Liver (tissue), 9 donors: ENCODE results near the gene ADCY10. TPM values are rescaled to one million over a fixed set of nuclear protein-coding genes. Genes with fewer than 3 reads are reported as not detected.
A peak's percentile ranks its signal among the peaks of the same experiment; 100 is the strongest.

Experiments
- DNase-seq: peaks from one replicate; pipeline ENCODE4 v3.0.0-alpha.2; 2017; ENCODE audit warnings: low spot score
- H3K27ac ChIP-seq, 2 donors: one replicate each; pipeline ENCODE4 v1.7.0; 2013; ENCODE audit warnings: inconsistent platforms in 2 of 2, low read length in 2 of 2, control low read depth in 1 of 2, low read depth in 1 of 2, mild to moderate bottlenecking in 1 of 2
- H3K27me3 ChIP-seq, 4 donors: one replicate each; pipeline versions ENCODE4 v1.6.1 to v1.7.0; 2013; ENCODE audit warnings: low read length in 3 of 4, inconsistent platforms in 1 of 4, mild to moderate bottlenecking in 1 of 4, moderate library complexity in 1 of 4; ENCODE audit not compliant: control insufficient read depth in 4 of 4, insufficient read depth in 4 of 4
- H3K36me3 ChIP-seq, 4 donors: one replicate each; pipeline versions ENCODE4 v1.6.1 to v1.7.0; 2013; ENCODE audit warnings: low read length in 3 of 4, mild to moderate bottlenecking in 3 of 4, low read depth in 1 of 4, moderate library complexity in 1 of 4; ENCODE audit not compliant: control insufficient read depth in 4 of 4, insufficient read depth in 3 of 4
- H3K4me1 ChIP-seq, 4 donors: one replicate each; pipeline versions ENCODE4 v1.6.1 to v1.7.0; 2013; ENCODE audit warnings: low read length in 3 of 4, mild to moderate bottlenecking in 3 of 4, moderate library complexity in 1 of 4; ENCODE audit not compliant: control insufficient read depth in 4 of 4, insufficient read depth in 4 of 4
- H3K4me3 ChIP-seq, 3 donors: one replicate each; pipeline versions ENCODE4 v1.6.1 to v1.7.0; 2013; ENCODE audit warnings: low read length in 3 of 3, control low read depth in 1 of 3, low read depth in 1 of 3, mild to moderate bottlenecking in 1 of 3
- H3K9ac ChIP-seq, 2 donors: one replicate each; pipeline ENCODE4 v1.7.0; 2013; ENCODE audit warnings: low read length in 2 of 2, mild to moderate bottlenecking in 2 of 2, moderate library complexity in 2 of 2, control low read depth in 1 of 2, low read depth in 1 of 2
- H3K9me3 ChIP-seq, 4 donors: one replicate each; pipeline versions ENCODE4 v1.6.1 to v1.7.0; 2013; ENCODE audit warnings: low read length in 3 of 4; ENCODE audit not compliant: control insufficient read depth in 4 of 4
- ATF3 ChIP-seq: IDR thresholded peaks from 2 replicates; pipeline ENCODE4 v1.6.1; 2016; ENCODE audit warnings: antibody characterized with exemption
- CTCF ChIP-seq: fragments of 150-350 bp; IDR thresholded peaks from 2 replicates; pipeline ENCODE4 v1.5.1; 2017; ENCODE audit warnings: improper control_type of control experiment, low read depth, low read length; ENCODE audit not compliant: missing input control
- EGR1 ChIP-seq, 2 donors: IDR thresholded peaks; 2 replicates each; pipeline ENCODE4 v1.6.1; 2016 to 2018; ENCODE audit warnings: antibody characterized with exemption in 2 of 2, low read depth in 2 of 2
- FOXA1 ChIP-seq: IDR thresholded peaks from 2 replicates; pipeline ENCODE4 v1.6.1; 2016; ENCODE audit warnings: antibody characterized with exemption
- FOXA2 ChIP-seq: IDR thresholded peaks from 2 replicates; pipeline ENCODE4 v1.6.1; 2016; ENCODE audit warnings: antibody characterized with exemption
- GABPA ChIP-seq, 2 donors: IDR thresholded peaks in 1 of 2; conservative IDR thresholded peaks in 1 of 2; 2 replicates each; pipeline ENCODE4 v1.6.1; 2016; ENCODE audit warnings: antibody characterized with exemption in 2 of 2, mild to moderate bottlenecking in 1 of 2, moderate library complexity in 1 of 2
- HNF4A ChIP-seq, 2 donors: conservative IDR thresholded peaks; 2 replicates each; pipeline ENCODE4 v1.6.1; 2016; ENCODE audit warnings: antibody characterized with exemption in 2 of 2, mild to moderate bottlenecking in 2 of 2
- HNF4G ChIP-seq: IDR thresholded peaks from 2 replicates; pipeline ENCODE4 v1.6.1; 2016; ENCODE audit warnings: antibody characterized with exemption
- JUND ChIP-seq, 2 donors: IDR thresholded peaks; 2 replicates each; pipeline ENCODE4 v1.6.1; 2016; ENCODE audit warnings: antibody characterized with exemption in 2 of 2
- MAX ChIP-seq: IDR thresholded peaks from 2 replicates; pipeline ENCODE4 v1.6.1; 2016; ENCODE audit warnings: antibody characterized with exemption
- NR2F2 ChIP-seq: IDR thresholded peaks from 2 replicates; pipeline ENCODE4 v1.6.1; 2016; ENCODE audit warnings: antibody characterized with exemption
- RAD21 ChIP-seq, 2 donors: IDR thresholded peaks; 2 replicates each; pipeline ENCODE4 v1.6.1; 2016; ENCODE audit warnings: antibody characterized with exemption in 2 of 2, mild to moderate bottlenecking in 2 of 2
- REST ChIP-seq: IDR thresholded peaks from 2 replicates; pipeline ENCODE4 v1.6.1; 2016; ENCODE audit warnings: antibody characterized with exemption, mild to moderate bottlenecking
- RXRA ChIP-seq, 2 donors: IDR thresholded peaks; 2 replicates each; pipeline ENCODE4 v1.6.1; 2017 to 2018; ENCODE audit warnings: antibody characterized with exemption in 2 of 2, mild to moderate bottlenecking in 1 of 2
- SP1 ChIP-seq: IDR thresholded peaks from 2 replicates; pipeline ENCODE4 v1.6.1; 2018; ENCODE audit warnings: antibody characterized with exemption, mild to moderate bottlenecking
- TAF1 ChIP-seq: conservative IDR thresholded peaks from 2 replicates; pipeline ENCODE4 v1.6.1; 2016; ENCODE audit warnings: antibody characterized with exemption, mild to moderate bottlenecking
- YY1 ChIP-seq: IDR thresholded peaks from 2 replicates; pipeline ENCODE4 v1.6.1; 2016; ENCODE audit warnings: antibody characterized with exemption, mild to moderate bottlenecking
- ZBTB33 ChIP-seq: IDR thresholded peaks from 2 replicates; pipeline ENCODE4 v1.6.1; 2016; ENCODE audit warnings: antibody characterized with exemption
- WGBS: extraction: QIAGEN DNeasy Blood & Tissue Kit; methylation state at CpG from one replicate; pipeline ENCODE4 v1.1.7; 2013; 5-methylcytosine and 5-hydroxymethylcytosine counted together
- polyA plus RNA-seq, 2 donors: library from polyadenylated mRNA; stranded (reverse) in 1 of 2; unstranded in 1 of 2; fragments of 200-250 nt in 1 of 2; fragments of >200 nt in 1 of 2; fragmentation: Nextera tagmentation in 1 of 2; extraction: Ambion mirVana in 1 of 2; gene quantifications; one replicate each; pipeline versions ENCODE4 v1.2.1 to v1.2.3, GENCODE V29; 2013 to 2015
- total RNA-seq, 2 donors: library from RNA; depleted of rRNA; stranded (reverse); fragments of >200 nt; gene quantifications; one replicate each; pipeline ENCODE4 v1.2.3, GENCODE V29; 2014
- donor health status: healthy.
- donor health status: healthy.
- donor health status: healthy.
- donor health status: healthy.
- donor health status: healthy.

Gene ADCY10
- total and polyA plus RNA-seq, 4 donors, result 0.89 to 4.7 (median 2.3) TPM

GRCh38 chr1:167924543-167925231 lies 10.8 kb upstream of the ADCY10 start:
- no peak for TF ChIP-seq FOXA2
- no peak for TF ChIP-seq REST
- TF ChIP-seq RAD21 (IDR thresholded peaks at IDR 0.05), result no peak
- TF ChIP-seq YY1, result no peak
- no peak for TF ChIP-seq JUND (IDR thresholded peaks at IDR 0.05)
- TF ChIP-seq EGR1 (IDR thresholded peaks at IDR 0.05; ENCODE audit: low read depth in 2 of 2), result no peak
- no peak for TF ChIP-seq TAF1
- no peak for TF ChIP-seq HNF4G
- no peak for TF ChIP-seq NR2F2
- TF ChIP-seq CTCF, result no peak
- TF ChIP-seq HNF4A (conservative IDR thresholded peaks at IDR 0.05), result no peak
- TF ChIP-seq SP1, result no peak
- no peak for TF ChIP-seq GABPA (IDR thresholded peaks at IDR 0.05 in 1 of 2, conservative IDR thresholded peaks at IDR 0.05 in 1 of 2)
- TF ChIP-seq MAX, result no peak
- no peak for TF ChIP-seq FOXA1
- TF ChIP-seq ZBTB33, result no peak
- no peak for TF ChIP-seq RXRA (IDR thresholded peaks at IDR 0.05)
- no peak for TF ChIP-seq ATF3
- Histone ChIP-seq H3K27ac (peak overlapping the region in 1 of 2 donors; percentile 14), H3K4me3 (no peak overlapping the region), H3K9me3 (no peaks in the 10 kb centered on the region), H3K36me3 (peaks cover 0 to 5% (median 1%) of the 10 kb centered on the region in 4 donors), H3K27me3 (no peaks in the 10 kb centered on the region), H3K9ac (no peak overlapping the region), H3K4me1 (peaks cover 4 to 59% (median 24%) of the 10 kb centered on the region in 4 donors)
- WGBS, result 87% methylated on average over 2 of the region's 2 CpGs
- DNase-seq, result no peak
